DOHH2 (cell line): ENCODE results near the gene SNRNP35.

Experiments used
- H3F3A ChIP-seq: fragments of 200-600 bp; sonication (generic), shearing (Covaris generic); 2 replicates; pipeline ENCODE4 v1.6.0; 2016; ENCODE audit warnings: antibody characterized with exemption, mild to moderate bottlenecking; ENCODE audit not compliant: control insufficient read depth, insufficient read depth
- H3K27ac ChIP-seq: fragments of 200-600 bp; sonication (generic); 2 replicates; pipeline ENCODE4 v1.5.1; 2014; ENCODE audit warnings: low read depth, mild to moderate bottlenecking, low read length, moderate library complexity
- H3K27me3 ChIP-seq: fragments of 200-600 bp; sonication (generic); 2 replicates; pipeline ENCODE4 v1.6.1; 2014; ENCODE audit warnings: mild to moderate bottlenecking, low read length, mixed read lengths; ENCODE audit not compliant: control insufficient read depth
- H3K36me3 ChIP-seq: fragments of 200-600 bp; sonication (generic); 2 replicates; pipeline ENCODE4 v1.6.1; 2014; ENCODE audit warnings: mild to moderate bottlenecking, low read length, moderate library complexity, mixed read lengths; ENCODE audit not compliant: control insufficient read depth
- H3K4me1 ChIP-seq: fragments of 200-600 bp; sonication (generic); 2 replicates; pipeline ENCODE4 v1.6.1; 2014; ENCODE audit warnings: mild to moderate bottlenecking, low read length, mixed read lengths; ENCODE audit not compliant: control insufficient read depth
- H3K4me2 ChIP-seq: fragments of 200-600 bp; sonication (generic); 2 replicates; pipeline ENCODE4 v1.6.0; 2014; ENCODE audit warnings: mild to moderate bottlenecking, low read length, moderate library complexity
- H3K4me3 ChIP-seq: fragments of 200-600 bp; sonication (generic); 2 replicates; pipeline ENCODE4 v1.5.1; 2014; ENCODE audit warnings: mild to moderate bottlenecking, low read length, mixed read lengths
- H3K79me2 ChIP-seq: fragments of 200-600 bp; sonication (generic); 2 replicates; pipeline ENCODE4 v1.6.1; 2014; ENCODE audit warnings: mild to moderate bottlenecking, low read length, mixed read lengths; ENCODE audit not compliant: control insufficient read depth
- H3K9me2 ChIP-seq: fragments of 200-600 bp; sonication (generic); replicated peaks from 2 replicates; pipeline ENCODE4 v1.6.1; 2014; ENCODE audit warnings: mild to moderate bottlenecking, low read length, mixed read lengths; ENCODE audit not compliant: control insufficient read depth
- H3K9me3 ChIP-seq: fragments of 200-600 bp; sonication (generic); 2 replicates; pipeline ENCODE4 v1.6.1; 2014; ENCODE audit warnings: antibody characterized with exemption, low read length, mixed read lengths; ENCODE audit not compliant: control insufficient read depth, insufficient read depth
- H4K20me1 ChIP-seq: fragments of 200-600 bp; sonication (generic); 2 replicates; pipeline ENCODE4 v1.6.0; 2014; ENCODE audit warnings: low read depth, mild to moderate bottlenecking, antibody characterized with exemption, low read length, moderate library complexity; ENCODE audit not compliant: control insufficient read depth, insufficient read depth
- EZH2phosphoT487 ChIP-seq: fragments of 200-600 bp; sonication (generic); IDR thresholded peaks from 2 replicates; pipeline ENCODE4 v1.6.1; 2017; ENCODE audit warnings: borderline replicate concordance, mild to moderate bottlenecking, antibody characterized with exemption, low read length, moderate library complexity, mixed read lengths
- TF ChIP-seq, protein P1 (sequence below): fragments of 200-600 bp; sonication (generic); IDR thresholded peaks from one replicate; pipeline ENCODE4 v1.5.1; 2014; ENCODE audit warnings: antibody characterized with exemption, mild to moderate bottlenecking, low read depth, low read length; ENCODE audit not compliant: poor library complexity, severe bottlenecking

SNRNP35 gene

GRCh38 chr12:123516216-123516780, 58.4 kb downstream of the SNRNP35 start:
- Histone ChIP-seq H3K79me2 (no peaks in the 10 kb centered on the region), H3K27ac (no peak overlapping the region), H3K4me3 (no peak overlapping the region), H3K27me3 (no peaks in the 10 kb centered on the region), H4K20me1 (no peaks in the 10 kb centered on the region), H3K4me1 (no peaks in the 10 kb centered on the region), H3K9me3 (no peaks in the 10 kb centered on the region), H3F3A (no peaks in the 10 kb centered on the region), H3K4me2 (no peak overlapping the region), H3K9me2 (no peaks in the 10 kb centered on the region), H3K36me3 (no peaks in the 10 kb centered on the region)
- TF ChIP-seq EZH2phosphoT487, result no peak
- TF ChIP-seq, protein P1, sequence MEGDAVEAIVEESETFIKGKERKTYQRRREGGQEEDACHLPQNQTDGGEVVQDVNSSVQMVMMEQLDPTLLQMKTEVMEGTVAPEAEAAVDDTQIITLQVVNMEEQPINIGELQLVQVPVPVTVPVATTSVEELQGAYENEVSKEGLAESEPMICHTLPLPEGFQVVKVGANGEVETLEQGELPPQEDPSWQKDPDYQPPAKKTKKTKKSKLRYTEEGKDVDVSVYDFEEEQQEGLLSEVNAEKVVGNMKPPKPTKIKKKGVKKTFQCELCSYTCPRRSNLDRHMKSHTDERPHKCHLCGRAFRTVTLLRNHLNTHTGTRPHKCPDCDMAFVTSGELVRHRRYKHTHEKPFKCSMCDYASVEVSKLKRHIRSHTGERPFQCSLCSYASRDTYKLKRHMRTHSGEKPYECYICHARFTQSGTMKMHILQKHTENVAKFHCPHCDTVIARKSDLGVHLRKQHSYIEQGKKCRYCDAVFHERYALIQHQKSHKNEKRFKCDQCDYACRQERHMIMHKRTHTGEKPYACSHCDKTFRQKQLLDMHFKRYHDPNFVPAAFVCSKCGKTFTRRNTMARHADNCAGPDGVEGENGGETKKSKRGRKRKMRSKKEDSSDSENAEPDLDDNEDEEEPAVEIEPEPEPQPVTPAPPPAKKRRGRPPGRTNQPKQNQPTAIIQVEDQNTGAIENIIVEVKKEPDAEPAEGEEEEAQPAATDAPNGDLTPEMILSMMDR, result no peak
